Stimulated activated CD8-positive, alpha-beta memory T cell treated with anti-CD3 and anti-CD28 coated beads, Interleukin-2, amount 100 ng/mL, for 48 hours (primary cell): ENCODE data around the gene MAML2.

ENCODE experiments used
- DNase-seq, 2 donors: peaks; one replicate each; pipeline ENCODE4 v3.0.0-alpha.2; 2020; ENCODE audit warnings: low read depth in 2 of 2

MAML2 gene

DNA sequence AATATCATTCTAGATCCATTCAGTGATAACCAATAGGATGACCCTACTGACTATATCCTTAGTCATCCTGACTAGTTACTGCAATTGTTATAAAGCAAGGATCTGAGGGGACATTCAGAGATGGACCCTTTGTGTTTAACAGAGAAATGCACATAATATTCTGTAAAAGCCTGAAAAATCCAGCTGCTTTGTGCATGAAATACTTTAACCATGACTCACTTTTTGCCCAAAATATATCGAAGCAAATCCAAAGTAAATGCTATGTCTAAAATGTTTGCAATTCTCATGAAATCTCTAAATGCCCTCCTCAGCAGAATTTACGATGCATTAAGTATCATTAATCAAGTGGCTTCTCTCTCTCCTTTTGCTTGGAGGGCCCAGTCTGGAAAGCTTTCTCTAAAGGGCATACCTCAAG is 240.3 kb downstream of the MAML2 start:
- DNase-seq, result no peak

DNA sequence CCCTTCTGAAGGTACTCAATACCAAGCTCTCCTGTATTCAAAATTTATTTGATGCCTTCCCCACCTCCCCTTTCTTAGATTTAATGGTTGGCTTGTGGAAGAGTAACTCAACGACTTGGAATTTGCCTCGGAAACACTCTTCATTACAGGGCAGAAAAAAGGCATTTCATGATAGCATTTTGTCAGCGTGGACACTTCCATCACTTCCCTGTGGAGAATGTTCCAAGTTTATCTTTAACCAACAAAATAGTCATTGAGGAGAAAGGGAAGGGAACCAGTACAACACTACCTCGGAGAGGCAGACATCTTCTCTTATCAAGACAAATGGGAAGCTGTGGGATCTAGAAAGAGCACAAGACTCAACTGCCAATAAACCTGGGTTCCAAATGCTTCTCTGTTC is 241.8 kb downstream of the MAML2 start:
- DNase-seq, result no peak

DNA sequence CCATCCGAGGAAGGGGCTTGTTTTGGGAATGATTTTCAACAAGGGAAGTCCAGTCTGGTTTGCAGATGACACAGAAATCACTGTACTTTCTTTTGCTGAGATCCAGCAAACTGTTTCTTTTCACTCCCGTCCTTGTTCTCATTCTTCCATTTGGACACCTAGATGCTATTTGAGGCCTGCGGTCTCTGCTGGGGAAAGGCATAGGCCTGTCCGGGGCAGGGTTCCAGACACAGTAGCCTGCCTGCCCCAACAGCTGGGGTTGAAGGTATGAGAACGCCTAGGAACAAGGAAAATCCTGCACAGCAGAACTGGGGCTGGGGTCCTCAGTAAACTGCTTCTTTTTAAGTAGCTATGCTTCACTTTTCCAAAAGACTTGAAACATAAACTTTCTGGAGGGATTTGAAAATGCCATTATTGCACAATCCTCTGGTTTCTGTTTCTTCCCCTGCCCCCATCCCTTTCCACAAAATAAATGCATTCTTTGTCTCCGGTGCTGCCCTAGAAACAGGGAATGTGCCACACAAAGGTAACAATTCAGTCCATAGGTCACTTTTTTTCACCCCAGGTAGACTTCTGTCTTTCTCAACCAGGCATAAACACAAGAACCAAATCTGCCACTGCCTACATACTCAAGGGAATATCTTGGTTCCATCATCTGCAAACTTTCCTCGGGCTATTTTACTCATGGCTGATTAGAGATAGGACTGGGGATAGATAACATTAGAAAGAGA is 244.3 kb downstream of the MAML2 start:
- no peak for DNase-seq

DNA sequence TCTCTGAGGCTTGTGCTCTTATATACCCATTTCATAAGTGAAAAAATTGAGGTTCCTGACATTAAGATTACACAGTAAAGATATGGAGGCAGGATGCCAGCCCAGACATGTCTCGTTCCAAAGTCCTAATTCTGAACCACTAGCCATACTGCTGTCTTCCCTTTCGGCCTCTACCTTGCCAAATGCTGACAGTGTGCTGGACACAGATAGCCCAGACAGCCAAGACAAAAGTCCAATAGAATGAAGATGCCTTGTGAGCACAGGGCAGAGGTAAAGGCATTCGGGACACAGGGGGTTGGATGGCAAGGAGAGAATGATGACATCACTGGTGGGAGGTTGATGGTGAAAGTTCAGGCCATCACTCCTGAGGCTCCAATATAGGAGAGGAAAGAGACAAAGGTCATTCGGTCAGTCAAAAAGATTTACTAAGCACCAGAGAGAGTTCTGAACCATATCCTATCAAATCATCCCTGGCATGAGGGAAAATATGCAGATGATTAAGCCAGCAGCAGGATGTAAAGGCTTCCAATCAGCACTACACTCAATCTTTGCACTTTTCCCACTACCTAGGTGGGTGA is 245.1 kb downstream of the MAML2 start:
- no peak for DNase-seq

DNA sequence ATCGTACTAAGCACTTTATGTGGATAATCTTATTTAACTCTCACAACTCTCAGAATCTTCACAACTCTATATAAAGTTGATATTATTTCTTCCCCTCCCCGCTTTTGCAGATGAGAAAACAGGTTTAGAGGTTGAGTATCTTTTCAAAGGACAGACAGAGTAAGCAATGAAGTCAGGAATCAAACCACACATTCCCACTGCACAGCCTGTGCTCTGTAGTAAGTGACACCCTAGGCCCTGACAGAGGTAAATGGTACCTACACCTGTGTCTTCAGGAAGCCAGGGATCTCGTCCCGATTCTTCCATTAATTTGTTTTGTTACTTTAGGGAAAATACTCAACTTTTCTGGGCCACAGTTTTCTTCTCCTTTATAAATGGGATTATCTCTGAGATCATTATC is 246.6 kb downstream of the MAML2 start:
- no peak for DNase-seq

DNA sequence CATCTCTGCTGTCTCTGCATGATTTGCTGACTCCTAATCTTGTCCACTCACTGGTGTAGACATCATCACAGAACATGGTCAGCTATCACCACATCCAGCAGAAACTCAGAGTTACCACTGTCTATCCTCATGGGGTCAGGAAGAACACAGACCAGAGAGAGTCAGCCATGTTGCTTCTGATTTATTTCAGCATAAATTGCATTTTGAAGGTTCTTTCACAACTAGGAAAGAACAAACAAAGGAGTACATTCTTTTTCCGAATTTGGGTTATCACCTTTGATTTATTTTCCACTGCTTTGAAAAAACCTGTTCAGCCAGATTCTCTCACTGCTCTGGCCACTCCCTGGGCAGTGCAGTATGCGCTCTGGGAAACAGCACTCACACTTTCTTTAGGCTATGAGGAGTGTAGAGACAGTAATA is 247.1 kb downstream of the MAML2 start:
- no peak for DNase-seq

DNA sequence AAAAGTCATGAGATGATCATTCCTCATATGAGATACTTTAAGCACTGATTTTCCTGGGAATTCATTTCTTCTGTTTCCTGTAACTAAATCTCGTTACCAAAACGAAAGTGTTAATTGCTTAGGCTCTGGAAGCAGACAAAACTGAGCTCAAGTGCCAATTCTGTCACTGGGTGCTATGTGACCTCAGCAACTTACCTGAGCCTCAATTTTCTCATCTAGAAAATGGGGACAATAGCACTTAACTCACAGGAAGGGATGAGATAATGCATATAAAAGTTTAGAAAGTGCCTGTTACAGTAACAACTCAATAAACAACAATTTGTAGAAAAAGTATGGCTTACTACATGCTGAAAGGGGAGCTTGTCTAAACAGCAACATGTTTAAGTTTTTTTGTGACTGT is 248.8 kb downstream of the MAML2 start:
- no peak for DNase-seq

DNA sequence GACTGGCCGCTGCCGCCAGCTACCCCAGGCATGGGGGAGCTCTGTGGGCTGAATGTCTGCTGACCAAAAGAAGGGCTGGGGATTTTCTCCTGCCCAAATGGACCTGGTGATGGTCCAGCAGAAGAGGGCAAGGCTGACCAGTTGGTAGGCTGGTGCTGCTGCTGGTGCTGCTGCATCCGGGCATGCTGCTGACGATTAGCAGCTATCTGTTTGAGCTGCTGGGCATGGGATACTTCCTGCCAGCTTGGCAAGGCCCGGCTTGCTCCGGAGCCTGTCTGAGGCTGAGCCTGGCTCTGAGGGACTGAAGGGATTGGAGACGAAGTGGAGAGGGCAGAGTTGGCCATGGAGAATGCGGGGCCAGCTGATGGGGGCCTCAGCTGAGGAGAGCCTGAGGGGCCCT is 250.5 kb downstream of the MAML2 start:
- no peak for DNase-seq

DNA sequence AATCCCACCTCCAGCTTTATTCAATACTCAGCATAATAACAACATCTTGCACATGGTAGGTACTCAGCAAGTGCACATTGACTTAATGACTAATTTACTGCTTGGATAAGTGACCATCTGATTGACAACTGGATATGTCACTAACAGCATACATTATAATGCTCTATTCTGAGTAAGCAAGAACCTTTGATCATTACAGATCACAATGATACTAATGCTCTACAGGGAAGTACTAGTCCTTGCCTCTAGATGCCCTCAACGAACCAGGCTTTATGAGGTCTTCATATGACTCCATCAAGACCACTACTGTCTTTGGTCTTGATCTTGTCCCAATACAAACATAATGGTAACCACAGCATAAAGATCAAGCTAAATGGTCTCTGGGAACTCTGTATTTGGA is 251.5 kb downstream of the MAML2 start:
- DNase-seq, result no peak

DNA sequence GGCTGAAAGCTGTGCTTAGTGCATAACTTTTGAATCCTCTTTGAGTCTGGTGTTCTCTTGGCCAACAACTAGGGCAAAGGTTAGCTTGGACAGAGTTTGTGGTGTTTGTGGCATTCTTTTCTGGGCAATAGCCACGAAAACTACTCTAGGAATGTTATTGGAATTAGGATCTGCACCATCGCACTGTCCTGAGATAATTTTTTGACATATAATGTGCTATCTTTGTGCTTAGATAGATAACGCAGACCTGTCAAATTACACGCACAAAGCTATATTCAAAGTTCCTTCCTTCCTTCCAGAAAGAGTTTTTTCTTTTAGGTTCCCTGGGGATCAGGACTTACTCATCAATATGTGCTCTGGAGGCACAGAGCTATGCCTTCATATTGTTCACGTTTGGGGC is 252.3 kb downstream of the MAML2 start:
- no peak for DNase-seq

DNA sequence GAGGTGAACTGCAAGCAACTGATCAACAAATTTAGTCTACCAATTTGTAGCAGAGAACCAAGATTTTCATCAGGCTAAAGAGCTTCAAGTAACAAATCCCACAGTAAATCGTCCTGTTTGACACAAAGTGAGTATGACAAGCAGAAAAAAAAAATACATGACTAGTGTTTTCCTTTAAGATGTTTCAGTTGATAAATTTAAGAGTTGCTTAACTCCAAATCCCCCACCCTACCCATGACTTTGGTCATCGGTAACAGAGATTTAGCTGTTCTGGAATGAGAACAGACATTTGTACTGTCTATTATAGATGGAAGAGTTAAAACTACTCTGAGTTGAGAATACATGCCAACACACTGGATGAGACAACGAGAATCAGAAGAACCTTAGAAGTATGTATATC is 254.1 kb downstream of the MAML2 start:
- no peak for DNase-seq

DNA sequence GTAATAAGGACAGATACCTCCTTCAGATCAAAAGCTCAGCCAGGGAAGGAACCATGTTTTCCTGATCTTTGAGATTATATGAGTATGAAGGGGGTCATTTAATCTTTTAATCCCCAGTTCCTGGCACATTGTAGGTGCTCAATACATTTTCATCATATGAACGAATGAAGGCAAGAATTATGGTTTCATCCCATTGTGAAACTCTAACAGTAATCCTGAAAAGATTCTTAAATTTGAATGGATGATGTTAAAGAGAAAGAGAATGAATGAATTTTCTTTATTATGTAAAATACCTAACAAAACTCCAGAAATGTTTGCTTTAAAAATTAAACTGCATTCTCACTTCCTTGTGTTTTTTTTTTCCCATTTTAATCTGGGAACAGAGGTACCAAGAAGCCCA is 256.9 kb downstream of the MAML2 start:
- no peak for DNase-seq

DNA sequence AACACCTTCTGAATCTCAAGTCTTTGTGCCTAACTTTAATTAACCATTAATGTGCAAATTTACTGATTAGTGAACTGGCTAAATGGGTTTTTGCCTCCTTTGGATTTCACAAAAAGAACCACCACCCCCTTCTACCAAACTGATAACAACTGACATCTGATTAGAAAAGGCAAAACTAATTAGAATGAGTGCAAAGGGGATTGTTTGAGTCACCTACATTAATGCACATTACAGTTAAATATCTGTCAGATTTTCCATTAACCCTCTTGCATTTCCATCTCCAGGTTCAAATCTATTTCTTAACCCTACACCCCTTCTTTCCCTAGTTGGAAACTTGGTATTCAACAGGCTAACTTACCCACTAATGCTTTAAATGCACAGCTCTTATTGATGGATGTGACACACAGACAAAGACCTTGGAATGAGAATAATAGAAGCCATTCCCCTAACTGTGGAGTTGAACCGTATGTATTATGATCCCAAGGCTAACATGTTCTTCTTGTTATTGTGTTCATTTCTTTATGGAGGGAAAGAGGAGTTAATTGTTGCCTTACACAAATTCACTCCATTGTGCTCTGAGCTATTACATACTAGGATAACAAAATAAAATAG is 257.6 kb downstream of the MAML2 start:
- DNase-seq, result no peak

DNA sequence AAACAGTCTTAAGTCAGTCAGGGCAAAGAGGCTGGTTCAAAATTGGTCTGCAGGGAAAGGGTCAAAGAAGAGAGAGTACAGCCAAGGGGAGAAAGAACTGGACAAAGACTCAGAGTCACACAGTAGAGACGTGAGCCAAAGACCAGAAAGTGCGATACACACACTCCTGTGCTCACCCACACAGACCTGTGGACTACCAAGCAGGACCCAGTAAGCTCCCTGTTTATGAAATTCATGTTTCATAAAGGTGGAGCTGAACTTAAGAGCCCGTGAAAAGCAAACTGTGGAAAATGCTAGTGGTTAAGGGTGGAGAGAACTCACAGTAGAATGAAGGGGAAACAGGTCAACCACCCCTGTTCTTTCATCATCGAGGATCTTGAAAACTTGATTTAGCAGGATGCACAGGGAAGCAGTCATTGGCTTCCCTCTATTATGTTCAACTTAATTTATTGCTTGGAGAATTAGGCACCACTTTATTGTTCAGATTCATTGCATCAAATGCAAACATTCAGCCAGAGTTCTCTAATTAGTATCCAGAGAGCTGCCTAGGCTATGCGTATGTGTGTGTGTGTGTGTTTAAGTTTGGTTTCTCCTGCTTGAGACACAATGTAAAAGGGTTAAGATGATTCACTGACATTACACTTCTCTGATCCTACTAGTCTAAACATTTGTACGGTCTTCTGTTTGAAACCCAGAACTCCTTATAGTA is 258.2 kb downstream of the MAML2 start:
- DNase-seq, result no peak

DNA sequence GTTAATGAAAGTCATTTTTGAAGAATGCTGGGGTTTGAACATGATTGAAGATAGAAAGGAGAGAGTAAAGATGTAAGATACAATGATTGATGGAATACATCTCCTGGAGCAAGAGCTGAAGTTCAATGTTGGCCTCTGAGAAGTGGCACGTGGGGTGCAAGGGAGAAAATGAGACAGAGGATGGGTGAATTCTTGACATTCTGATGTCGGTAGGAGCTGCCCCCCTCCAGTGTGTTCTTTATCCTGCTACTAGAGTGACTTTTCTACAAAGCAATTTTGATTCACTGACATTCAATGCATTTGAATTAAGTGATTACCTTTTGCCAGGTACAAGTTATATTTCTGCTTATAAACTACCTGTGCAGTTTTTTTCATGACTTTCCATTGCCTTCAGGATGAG is 260.1 kb downstream of the MAML2 start:
- DNase-seq, result no peak

DNA sequence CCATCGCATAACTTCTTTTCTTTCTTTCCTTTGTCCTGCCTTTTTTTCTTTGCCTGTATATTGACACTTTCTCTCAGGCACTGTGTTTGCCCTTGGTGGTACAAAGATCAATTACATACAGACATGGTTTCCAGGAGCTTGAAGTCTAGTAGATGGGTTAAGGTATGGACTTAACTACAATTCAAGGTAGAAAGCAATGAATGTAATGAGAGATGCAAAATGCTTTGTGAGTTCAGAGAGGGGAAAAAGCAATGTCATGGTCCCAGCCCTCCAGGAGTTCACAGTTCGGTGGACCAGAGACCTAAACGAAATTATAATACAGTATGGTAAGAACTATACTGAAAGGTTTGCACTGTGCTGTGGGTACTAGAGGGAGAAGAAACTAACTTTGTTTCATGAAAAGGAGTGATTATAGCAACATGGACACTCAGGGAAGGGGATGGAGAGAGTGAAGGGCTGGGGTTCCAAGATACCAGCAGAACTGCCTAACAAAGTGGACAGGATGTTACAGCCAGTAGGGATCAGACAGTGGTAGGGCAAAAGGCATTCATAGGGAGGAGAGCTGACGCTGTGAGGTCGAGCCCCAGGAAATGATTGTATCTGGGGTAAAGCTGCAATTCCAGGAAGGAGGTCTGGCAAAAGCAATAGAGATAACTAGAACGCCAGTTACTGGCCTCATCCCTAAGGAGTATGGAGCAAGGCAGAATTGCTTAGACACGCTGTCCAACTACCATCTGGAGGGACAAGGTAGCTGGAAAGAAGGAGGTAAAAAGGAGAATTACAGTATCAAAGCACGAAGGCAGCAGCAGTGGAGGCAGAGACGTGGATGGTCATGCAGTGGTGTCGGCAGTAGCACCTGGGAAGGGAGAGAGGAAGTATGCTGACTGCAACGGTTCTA is 260.7 kb downstream of the MAML2 start:
- no peak for DNase-seq

DNA sequence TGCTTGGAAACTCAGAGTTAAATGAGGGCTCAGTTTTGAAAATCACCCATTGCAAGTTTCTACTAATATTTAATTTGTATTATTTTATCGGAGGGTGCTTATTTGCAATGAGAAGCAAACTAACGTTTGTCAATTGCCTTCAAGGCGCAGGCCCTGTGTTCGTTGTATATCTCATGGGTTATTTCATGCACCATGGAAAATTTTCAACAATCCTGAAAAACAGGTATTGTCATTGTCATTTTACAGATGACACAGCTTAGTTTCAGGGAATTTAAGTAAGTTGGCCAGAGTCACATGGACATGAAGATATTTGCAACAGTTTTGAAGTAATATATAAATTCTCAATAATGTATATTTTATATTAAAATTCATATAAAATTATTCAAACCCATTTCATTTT is 261.4 kb downstream of the MAML2 start:
- no peak for DNase-seq

DNA sequence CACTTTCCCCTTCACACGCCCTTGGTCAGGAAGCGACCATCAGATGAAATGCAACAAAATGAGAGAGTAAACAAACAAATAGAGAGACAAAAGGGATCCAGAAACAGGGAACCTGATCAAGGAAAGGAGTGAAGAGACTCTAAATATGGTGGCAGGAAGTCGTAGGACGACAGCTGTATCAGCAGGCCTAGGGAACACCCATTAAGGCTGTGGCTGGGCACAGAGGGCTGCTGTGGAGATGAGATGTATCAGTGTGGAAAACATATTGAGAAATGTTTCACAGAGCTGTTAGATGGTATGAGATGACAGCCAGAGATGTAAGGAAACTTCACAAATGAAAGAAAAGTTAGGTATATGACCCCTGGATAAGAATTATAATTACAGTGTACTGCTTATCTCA is 263.3 kb downstream of the MAML2 start:
- no peak for DNase-seq

DNA sequence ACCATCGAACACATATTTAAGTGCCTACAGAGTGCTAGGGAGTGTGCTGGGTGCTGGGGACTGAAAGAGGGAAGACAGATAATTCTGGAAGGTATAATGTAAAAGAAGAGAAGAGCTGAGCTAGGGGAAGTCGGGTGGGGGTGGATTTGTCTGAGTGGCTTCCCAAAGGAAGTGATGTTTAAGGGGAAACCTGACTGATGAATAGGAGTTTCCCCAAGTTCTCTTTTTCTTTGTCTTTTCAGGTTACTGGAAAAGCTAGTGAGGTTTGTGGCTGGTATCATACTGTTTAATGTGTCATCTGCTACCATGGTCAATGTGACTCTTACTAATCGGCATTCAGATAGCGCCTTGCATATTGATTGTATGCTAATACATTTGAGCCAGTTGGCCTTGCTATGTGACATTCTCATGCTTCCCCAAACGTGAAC is 267.4 kb downstream of the MAML2 start:
- DNase-seq, result no peak

DNA sequence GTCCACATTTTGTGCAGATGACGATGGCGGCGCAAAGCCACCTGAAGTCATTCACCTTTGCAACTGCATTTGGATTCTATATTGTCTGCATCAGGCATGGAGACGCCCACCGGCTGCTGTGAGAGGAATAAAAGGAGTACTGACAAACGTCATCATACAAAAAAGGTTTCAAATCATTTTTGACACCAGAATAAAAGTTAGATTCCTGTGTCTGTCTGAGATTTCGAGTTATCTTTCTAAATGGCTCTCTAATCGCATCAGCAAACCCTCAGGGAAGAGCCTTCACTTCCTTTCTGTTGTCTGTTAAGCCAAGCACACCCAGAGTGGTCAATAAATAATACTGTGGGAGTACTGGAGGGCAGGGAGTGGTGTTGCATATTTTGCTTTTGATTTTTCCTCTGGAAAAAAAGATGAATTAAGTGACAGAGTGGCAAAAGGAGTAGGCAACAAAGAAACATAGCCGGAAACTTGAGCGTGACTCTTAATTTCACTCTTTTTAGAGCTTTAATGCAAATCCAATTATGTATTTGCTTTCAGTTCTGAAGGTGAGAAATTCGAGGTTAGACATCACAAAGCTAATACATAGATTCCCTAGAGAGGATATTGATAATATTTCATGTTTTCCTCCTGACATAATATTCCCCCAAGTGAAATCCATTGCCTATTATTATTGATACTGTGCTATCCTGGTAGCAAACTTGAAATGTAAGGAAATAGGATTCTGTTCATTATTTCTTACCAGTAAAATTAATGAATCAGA is 268.3 kb downstream of the MAML2 start:
- no peak for DNase-seq

DNA sequence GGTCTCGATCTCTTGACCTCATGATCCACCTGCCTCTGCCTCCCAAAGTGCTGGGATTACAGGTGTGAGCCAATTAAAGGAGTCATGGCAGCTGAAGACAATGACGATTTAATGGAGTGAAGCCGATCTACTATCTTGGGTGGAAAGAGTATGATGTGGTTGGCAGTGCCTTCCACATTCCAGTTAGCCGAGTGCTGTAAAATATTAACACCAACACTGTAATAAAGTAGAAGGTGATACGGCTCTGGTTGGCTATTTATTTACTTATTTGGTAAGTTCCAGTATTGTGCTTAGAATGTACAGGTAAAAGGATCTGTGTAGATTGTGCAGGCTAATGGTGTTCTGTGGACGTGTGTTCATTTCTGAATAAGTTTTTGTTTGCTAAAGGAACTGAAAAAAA is 269.5 kb downstream of the MAML2 start:
- DNase-seq, result no peak
